HFF-Myc (cell line): ENCODE data around the gene LGALS4.

Experiments used
- DNase-seq: peaks from one replicate; pipeline ENCODE4 v3.0.0-alpha.2; 2011; ENCODE audit warnings: low read depth; ENCODE audit errors: extremely low read depth
- H3K4me3 ChIP-seq: replicated peaks from 2 replicates; pipeline ENCODE4 v1.5.1; 2011; ENCODE audit warnings: low read depth, mild to moderate bottlenecking, control low read depth, low read length
- CTCF ChIP-seq: IDR thresholded peaks from 2 replicates; pipeline ENCODE4 v1.5.1; 2012; ENCODE audit warnings: mild to moderate bottlenecking, low read depth, low read length, control low read depth; ENCODE audit errors: missing control alignments

Gene LGALS4

GRCh38 chr19:38848299-38849146 lies 35.8 kb upstream of the LGALS4 start:
- no peak for DNase-seq
- H3K4me3 ChIP-seq: peak overlapping the region; percentile 93
- no peak for TF ChIP-seq CTCF

- no peak overlapping the region for H3K4me3 ChIP-seq
- DNase-seq: no peak
- no peak for TF ChIP-seq CTCF
Measured at GRCh38 chr19:38846097-38846496, 33.4 kb upstream of the LGALS4 start.

GRCh38 chr19:38845374-38846024 lies 32.8 kb upstream of the LGALS4 start:
- DNase-seq: no peak
- no peak overlapping the region for H3K4me3 ChIP-seq
- TF ChIP-seq CTCF: no peak

- no peak for TF ChIP-seq CTCF
- no peak for DNase-seq
Measured at GRCh38 chr19:38844093-38844686, 31.4 kb upstream of the LGALS4 start.

GRCh38 chr19:38843175-38843758 lies 30.5 kb upstream of the LGALS4 start:
- TF ChIP-seq CTCF: no peak
- no peak for DNase-seq
- H3K4me3 ChIP-seq: no peak overlapping the region

More at GRCh38 chr19:38844093-38844686, 31.4 kb upstream of the LGALS4 start:
- H3K4me3 ChIP-seq: no peak overlapping the region

- TF ChIP-seq CTCF: no peak
- no peak for DNase-seq
- H3K4me3 ChIP-seq: no peak overlapping the region
Measured at GRCh38 chr19:38842439-38843174, 29.9 kb upstream of the LGALS4 start.
